GM19455 (cell line): ENCODE measurements around the gene ARR3.
"Not testable (repeated sequence)": the region's sequence is repeated elsewhere in the genome, so short reads cannot be mapped to it uniquely, and the experiment has no call there.

Experiments used
- ATAC-seq: cut with Tn5 transposase; IDR thresholded peaks from one replicate; pipeline ENCODE4 v1.9.1; 2021; ENCODE audit not compliant: unreplicated experiment

ARR3 gene

GRCh38 chrX:70279081-70279480, 10.9 kb downstream of the ARR3 start:
- ATAC-seq, result no peak

GRCh38 chrX:70280573-70280972, 12.4 kb downstream of the ARR3 start:
- no peak for ATAC-seq

GRCh38 chrX:70281951-70282350, 13.8 kb downstream of the ARR3 start, which contains the start of gene RAB41:
RAB41 (plus strand) TSS chrX:70282172; CDS start chrX:70282218, 46 bp downstream.
- no peak for ATAC-seq

GRCh38 chrX:70289168-70289792, 21.1 kb downstream of the ARR3 start:
- ATAC-seq, result no peak

- peak; percentile 96 for ATAC-seq
These were observed 21.9 kb downstream of the ARR3 start, which contains the start of the genes KIF4A and PDZD11 for GRCh38 chrX:70289793-70290770. KIF4A (plus strand) TSS chrX:70290104; CDS start chrX:70290459, 355 bp downstream. PDZD11 (minus strand) TSS chrX:70289927; CDS start chrX:70289341, 586 bp downstream.

- no peak for ATAC-seq
These were observed 24.7 kb downstream of the ARR3 start for GRCh38 chrX:70292788-70293187.

GRCh38 chrX:70293621-70294020, 25.5 kb downstream of the ARR3 start:
- no peak for ATAC-seq

GRCh38 chrX:70301716-70302115, 33.6 kb downstream of the ARR3 start:
- no peak for ATAC-seq

- no peak for ATAC-seq
These were observed 45.4 kb downstream of the ARR3 start for GRCh38 chrX:70313503-70313902.

- no peak for ATAC-seq
These were observed 54.6 kb downstream of the ARR3 start for GRCh38 chrX:70322784-70323183.

- not testable (repeated sequence) for ATAC-seq
These were observed 55.5 kb downstream of the ARR3 start for GRCh38 chrX:70323628-70324027.

- no peak for ATAC-seq
These were observed 56.2 kb downstream of the ARR3 start for GRCh38 chrX:70324326-70324725.

GRCh38 chrX:70331161-70331560, 63.0 kb downstream of the ARR3 start:
- no peak for ATAC-seq
